Stimulated activated CD8-positive, alpha-beta memory T cell treated with anti-CD3 and anti-CD28 coated beads, Interleukin-12 subunit alpha, Interleukin-12 subunit beta, amount 100 ng/mL, for 4 hours (primary cell): ENCODE measurements around the gene OR7G2.
"Not testable (repeated sequence)": the region's sequence is repeated elsewhere in the genome, so short reads cannot be mapped to it uniquely, and the experiment has no call there.

ENCODE experiments used
- DNase-seq: peaks from one replicate; pipeline ENCODE4 v3.0.0-alpha.2; 2020; ENCODE audit warnings: low read depth

The OR7G2 gene

GRCh38 chr19:9073806-9074205, 33.5 kb downstream of the OR7G2 start:
- no peak for DNase-seq

DNA sequence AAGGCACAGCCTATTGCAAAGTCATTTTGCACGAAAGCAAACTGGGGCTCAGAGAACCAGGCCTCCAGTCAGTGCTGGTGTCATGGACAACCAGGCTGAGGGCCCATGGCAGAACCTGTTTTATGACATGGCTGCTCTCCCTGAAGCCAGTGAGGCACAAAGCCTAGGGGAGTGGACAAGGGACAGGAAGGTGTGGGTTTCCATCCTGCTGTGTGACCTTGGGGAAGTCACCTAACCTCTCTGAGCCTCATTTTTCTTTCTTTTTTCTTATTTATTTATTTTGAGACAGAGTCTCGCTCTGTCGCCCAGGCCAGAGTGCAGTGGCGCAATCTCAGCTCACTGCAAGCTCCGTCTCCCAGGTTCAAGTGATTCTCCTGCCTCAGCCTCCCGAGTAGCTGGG, 35.6 kb downstream of the OR7G2 start:
- DNase-seq, result not testable (repeated sequence)

DNA sequence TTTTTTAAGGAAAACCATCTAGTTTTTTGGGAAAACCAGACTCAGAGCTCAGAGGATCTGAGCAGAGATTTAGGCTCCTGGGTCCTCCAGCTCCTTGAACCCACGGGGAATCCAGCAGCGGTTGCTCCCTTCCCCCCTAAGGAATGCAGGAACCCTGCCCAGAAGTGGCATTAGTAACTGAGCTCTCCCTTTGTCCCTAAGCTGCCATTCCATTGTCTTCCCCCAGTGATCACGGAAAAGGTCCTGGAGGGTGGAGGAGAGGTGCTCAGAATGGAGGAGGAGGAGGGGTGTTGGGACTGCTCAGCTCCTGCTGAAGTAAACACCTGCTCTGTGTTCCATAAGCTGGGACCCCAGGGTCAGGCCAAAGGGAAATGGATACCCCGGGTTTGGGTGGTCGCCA, 37.2 kb downstream of the OR7G2 start:
- DNase-seq, result no peak

DNA sequence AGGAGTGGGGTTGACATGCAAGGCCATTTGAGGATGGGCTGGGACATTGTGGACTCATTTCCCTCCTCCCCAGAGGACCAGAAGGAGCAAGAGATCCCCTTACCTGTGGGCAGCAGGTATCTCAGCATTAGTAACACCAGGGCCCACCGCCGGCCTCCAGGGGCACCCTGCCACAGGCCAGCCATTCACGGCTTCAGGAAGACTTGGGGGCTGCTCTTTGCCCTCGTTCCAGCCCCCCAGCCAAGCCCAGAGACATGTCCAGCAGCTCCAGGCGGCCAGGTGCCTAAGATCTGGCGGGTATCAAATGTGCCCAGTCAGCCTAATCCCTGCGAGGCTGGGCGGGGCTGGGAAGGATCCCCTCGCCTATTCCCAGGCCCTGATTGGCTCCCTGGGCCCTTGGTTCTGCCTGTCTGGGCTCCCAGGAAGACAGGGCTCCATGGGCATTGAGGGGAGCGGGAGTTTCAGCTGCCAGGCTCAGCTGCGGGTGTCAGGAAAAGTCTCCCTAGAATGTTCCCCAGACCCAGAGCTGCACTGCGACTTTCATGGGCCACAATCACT, 41.7 kb downstream of the OR7G2 start:
- no peak for DNase-seq

GRCh38 chr19:9061879-9062278, 45.4 kb downstream of the OR7G2 start:
- no peak for DNase-seq

DNA sequence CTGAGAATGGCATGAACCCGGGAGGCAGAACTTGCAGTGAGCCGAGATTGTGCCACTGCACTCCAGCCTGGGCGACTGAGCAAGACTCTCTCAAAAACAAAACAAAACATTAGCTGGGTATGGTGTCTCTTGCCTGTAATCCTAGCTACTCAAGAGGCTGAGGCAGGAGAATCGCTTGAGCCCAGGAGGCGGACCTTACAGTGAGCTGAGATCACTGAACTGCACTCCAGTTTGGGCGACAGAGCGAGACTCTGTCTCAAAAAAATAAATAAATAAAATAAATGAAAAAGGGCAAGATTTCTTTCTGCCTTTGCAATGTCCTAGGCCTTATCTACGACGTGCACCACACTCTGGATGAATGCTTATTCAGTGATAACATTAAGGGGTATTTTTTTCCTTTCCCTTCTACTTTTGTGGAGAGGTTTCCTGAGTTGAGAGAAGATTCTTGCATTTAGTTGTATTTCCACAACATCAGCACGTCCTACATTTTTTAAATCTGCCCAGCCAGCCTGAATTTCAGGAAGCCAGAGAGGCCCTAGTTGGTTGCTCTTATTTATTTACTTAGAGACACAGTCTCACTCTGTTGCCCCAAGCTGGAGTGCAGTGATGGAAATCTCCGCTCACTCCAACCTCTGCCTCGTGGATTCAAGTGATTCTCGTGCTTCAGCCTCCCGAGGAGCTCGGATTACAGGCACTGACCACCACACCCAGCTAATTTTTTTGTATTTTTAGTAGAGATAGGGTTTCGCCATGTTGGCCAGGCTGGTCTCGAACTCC, 46.5 kb downstream of the OR7G2 start:
- no peak for DNase-seq

DNA sequence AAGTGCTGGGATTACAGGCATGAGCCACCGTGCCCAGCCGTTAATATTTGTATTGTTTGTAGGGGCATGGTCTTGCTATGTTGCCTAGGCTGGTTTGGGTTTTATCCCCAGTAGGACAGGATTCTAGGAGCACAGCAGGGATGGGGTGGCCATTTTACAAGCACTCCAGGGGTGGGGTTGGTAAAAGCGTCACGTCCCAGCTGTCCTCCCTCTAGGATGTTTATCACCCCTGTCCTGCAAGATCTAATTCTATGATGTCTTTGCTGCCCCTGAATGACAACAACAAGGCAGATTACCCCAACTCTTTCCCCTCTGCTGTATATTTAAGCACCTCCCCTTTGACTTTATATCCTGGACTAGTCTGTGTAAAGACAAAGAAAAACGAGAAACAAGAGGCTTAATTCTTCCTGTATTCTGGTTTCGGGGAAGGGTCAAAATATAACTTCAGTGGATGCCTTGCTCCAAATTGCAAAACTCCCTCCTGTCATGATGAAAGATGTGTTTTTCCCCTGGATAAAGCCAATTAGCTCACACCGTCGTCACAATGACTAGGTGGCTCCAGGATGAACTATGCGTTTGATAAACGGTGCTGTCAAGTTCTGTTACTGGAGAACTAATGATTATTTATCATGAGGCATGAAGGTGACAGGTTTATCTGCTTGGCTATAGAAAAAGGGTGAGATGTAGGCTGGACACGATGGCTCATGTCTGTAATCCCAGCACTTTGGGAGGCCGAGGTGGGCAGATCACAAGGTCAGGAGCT, 48.2 kb downstream of the OR7G2 start:
- no peak for DNase-seq

DNA sequence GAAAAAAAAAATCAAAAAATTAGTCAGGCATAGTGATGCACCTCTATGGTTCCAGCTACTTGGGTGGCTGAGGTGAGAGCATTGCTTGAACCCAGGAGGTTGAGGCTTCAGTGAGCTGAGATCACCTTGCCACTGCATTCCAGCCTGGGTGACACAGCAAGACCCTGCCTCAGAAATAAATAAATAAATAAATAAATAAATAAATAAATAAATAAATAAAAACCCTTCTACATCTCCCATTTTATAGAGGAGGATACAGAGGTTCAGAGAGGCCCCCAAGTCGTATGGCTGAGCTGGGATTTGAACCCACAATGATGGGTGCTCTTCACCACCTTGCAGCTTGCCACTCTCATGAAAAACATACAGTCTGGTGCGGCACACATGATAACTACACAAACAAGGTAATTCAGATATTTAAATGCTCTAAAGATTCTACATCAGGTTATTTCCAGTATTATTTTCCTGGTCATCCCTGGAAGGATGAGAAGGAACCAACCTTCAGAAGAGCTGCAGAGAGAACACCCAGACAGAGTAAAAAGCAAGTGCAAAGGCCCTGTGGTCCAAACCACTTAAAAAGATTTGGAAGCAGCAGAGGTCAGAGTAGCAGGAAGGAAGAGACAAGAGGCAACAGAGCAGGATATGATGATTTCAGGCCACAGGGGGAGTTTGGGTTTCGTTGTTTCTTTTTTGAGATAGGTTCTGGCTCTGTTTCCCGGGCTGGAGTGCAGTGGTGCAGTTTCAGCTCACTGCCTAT, 49.6 kb downstream of the OR7G2 start:
- DNase-seq, result no peak

DNA sequence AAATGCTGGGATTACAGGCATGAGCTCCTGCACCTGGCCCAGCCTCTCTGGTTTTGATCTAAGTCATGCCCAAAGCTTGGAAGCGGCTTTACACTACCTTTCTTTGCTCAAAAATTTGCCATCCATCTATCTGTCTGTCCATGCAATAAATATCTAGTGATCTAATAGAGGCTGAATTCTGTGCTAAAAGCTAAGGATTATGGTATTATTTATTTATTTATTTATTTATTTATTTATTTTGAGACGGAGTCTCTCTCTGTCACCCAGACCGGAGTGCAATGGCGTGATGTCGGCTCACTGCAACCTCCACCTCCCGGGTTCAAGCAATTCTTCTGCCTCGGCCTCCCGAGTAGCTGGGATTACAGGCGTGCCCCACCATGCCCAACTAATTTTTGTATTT, 51.1 kb downstream of the OR7G2 start:
- not testable (repeated sequence) for DNase-seq

GRCh38 chr19:9054765-9055164, 52.5 kb downstream of the OR7G2 start:
- DNase-seq, result no peak

DNA sequence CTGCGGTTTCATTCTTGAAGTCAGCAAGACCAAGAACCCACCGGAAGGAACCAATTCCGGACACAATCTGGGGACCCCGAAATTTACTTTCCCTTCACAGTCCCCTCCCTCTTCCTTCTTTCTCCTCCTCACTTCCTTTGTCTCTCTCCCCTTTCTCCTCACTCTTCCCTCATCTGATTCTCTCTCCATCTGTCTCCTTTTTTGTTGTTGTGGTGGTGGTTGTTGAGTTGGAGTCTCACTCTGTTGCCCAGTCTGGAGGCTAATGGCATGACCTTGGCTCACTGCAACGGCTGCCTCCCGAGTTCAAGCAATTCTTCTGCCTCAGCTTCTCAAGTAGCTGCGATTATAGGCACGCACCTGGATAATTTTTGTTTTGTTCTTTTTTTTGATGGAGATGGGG, 53.1 kb downstream of the OR7G2 start:
- DNase-seq, result no peak

- DNase-seq, result not testable (repeated sequence)
Observed at GRCh38 chr19:9053674-9054073, 53.6 kb downstream of the OR7G2 start.

DNA sequence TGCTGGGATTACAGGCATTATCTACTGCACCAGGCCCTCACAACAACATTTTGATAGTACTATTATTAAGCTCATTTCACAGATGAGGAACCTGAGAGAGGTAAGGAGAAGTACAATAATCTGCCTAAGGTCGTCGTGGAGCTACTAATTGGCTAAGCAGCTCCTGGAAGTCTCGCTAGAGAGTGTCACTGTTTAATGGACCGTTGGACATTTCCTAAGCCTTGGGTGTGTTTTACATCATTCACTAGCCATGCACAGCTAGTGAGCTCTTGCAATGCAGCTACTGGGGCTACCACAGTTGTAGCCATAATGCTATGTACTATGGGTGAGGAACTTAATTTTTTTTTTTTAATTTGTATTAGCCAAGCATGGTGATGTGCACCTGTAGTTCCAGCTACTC, 54.4 kb downstream of the OR7G2 start:
- DNase-seq, result no peak
